ENCODE data around the gene DUSP16.

The DUSP16 gene

DNA sequence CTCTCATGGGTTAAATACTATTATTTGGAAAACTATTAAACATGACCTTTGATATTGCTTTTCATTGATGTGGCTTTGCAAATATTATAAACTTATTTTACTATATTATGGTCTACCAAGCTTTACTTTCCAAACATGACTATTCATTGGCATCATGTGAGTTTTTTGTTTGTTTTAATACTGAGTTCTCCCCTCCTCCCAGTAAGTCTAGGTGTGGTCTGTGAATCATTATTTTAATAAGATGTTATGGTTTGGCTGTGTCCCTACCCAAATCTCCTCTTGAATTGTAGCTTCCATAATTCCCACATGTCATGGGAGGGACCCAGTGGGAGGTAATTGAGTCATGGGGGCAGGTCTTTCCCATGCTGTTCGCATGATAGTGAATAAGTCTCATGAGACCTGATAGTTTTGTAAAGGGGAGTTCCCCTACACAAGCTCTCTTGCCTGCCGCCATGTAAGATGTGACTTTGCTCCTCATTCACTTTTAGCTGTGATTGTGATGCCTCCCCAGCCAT is 125.8 kb downstream of the DUSP16 start:
- DNase-seq, result no peak

DNA sequence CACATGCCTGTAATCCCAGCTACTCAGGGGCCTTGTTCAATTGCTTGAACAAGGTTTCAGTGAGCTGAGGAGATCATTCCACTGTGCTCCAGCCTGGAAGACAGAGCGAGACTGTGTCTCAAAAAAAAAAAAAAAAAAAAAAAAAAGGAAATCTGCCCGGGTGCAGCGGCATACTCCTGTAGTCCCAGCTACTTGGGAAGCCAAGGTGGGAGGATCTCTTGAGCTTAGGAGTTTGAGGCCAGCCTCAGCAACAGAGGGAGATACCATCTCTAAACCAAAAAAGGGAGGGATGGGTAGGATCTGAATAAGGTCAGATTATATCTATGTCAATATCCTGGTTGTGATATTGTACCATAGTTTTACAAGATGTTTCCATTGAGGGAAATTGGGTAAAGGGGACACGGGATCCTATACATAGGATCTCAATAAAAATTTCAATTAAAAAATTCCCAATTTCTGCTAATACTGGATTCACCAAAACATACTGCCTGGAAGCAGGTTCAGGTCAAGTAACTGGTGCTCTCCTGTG is 129.4 kb downstream of the DUSP16 start:
- DNase-seq, result no peak

GRCh38 chr12:12432364-12432763 is 130.3 kb downstream of the DUSP16 start:
- DNase-seq, result no peak

- no peak for DNase-seq
Measured at GRCh38 chr12:12428961-12429657, 133.6 kb downstream of the DUSP16 start.

DNA sequence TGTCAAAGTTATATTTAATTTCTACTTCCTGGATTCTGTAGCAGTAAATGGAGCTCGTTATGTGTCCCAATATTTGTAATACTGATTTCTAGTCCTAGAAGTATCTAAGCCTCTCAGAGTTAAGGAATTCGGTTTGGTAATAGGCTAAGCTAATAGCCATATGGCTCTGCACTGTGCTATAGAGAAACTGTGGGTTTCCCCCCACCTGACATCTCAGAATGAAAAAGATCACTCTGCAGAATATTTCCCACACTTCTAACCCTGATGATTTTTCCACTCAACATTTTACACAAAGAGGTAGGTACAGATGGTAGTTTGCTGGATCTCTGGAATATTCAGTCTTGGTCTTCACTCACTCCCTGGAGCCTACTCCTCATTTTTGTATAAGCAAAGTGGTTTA is 134.6 kb downstream of the DUSP16 start:
- DNase-seq, result no peak

DNA sequence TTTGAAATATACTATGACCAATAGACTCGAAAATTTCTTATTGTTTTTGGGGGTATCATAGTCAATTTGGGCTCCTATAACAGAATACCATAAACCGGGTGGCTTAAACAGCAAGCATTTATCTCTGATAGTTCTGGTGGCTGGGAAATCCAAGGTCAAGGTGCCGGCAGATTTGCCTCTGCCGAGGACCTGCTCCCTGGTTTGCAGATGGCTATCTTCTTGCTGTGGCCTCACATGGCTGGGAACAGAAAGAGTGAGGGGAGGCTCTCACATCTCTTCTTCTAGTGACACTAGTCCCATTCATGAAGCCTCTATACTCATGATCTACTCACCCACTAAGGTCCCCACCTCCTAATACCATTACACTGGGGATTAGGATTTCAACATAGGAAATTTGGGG is 135.1 kb downstream of the DUSP16 start:
- DNase-seq, result no peak

- DNase-seq, result no peak
Measured at GRCh38 chr12:12425616-12426015, 137.0 kb downstream of the DUSP16 start.

- no peak for DNase-seq
Measured at GRCh38 chr12:12425001-12425400, 137.7 kb downstream of the DUSP16 start.
